Stimulated activated CD8-positive, alpha-beta memory T cell treated with anti-CD3 and anti-CD28 coated beads, Interleukin-15, amount 100 ng/mL, for 4 hours (primary cell): Measurements from ENCODE around the gene TMEM144.
"Not testable (repeated sequence)": the region's sequence is repeated elsewhere in the genome, so short reads cannot be mapped to it uniquely, and the experiment has no call there.

Source experiments
- DNase-seq, 2 donors: peaks; one replicate each; pipeline ENCODE4 v3.0.0-alpha.2; 2020; ENCODE audit warnings: low read depth in 2 of 2

TMEM144 gene

GRCh38 chr4:158190718-158191117 is 19.6 kb upstream of the TMEM144 start:
- no peak for DNase-seq

- no peak for DNase-seq
Observed at GRCh38 chr4:158192439-158193158, 17.7 kb upstream of the TMEM144 start.

GRCh38 chr4:158193171-158193749 is 17.0 kb upstream of the TMEM144 start:
- DNase-seq = no peak

- DNase-seq = no peak
Observed at GRCh38 chr4:158195297-158195696, 15.0 kb upstream of the TMEM144 start.

- no peak for DNase-seq
Observed at GRCh38 chr4:158197194-158197776, 13.0 kb upstream of the TMEM144 start.

GRCh38 chr4:158200214-158200613 is 10.1 kb upstream of the TMEM144 start:
- no peak for DNase-seq

- no peak for DNase-seq
Observed at GRCh38 chr4:158201322-158201721, 9.0 kb upstream of the TMEM144 start.

- no peak for DNase-seq
Observed at GRCh38 chr4:158201876-158202275, 8.4 kb upstream of the TMEM144 start.

- no peak for DNase-seq
Observed at GRCh38 chr4:158202481-158202880, 7.8 kb upstream of the TMEM144 start.

GRCh38 chr4:158203436-158203835 is 6.8 kb upstream of the TMEM144 start:
- DNase-seq = no peak

- no peak for DNase-seq
Observed at GRCh38 chr4:158203929-158204328, 6.4 kb upstream of the TMEM144 start.

- no peak for DNase-seq
Observed at GRCh38 chr4:158208963-158209640, 1.2 kb upstream of the TMEM144 start.

- no peak for DNase-seq
Observed at GRCh38 chr4:158211222-158211621, 936 bp downstream of the TMEM144 start.

- DNase-seq = no peak
Observed at GRCh38 chr4:158213466-158213865, 3.2 kb downstream of the TMEM144 start.

GRCh38 chr4:158214856-158215255 is 4.6 kb downstream of the TMEM144 start:
- no peak for DNase-seq

GRCh38 chr4:158217763-158218162 is 7.5 kb downstream of the TMEM144 start:
- no peak for DNase-seq

GRCh38 chr4:158219623-158220022 is 9.3 kb downstream of the TMEM144 start:
- DNase-seq = no peak

- not testable (repeated sequence) for DNase-seq
Observed at GRCh38 chr4:158224318-158224717, 14.0 kb downstream of the TMEM144 start.

- DNase-seq = not testable (repeated sequence)
Observed at GRCh38 chr4:158224999-158225398, 14.7 kb downstream of the TMEM144 start.

- not testable (repeated sequence) for DNase-seq
Observed at GRCh38 chr4:158227880-158228279, 17.6 kb downstream of the TMEM144 start.

GRCh38 chr4:158228399-158228798 is 18.1 kb downstream of the TMEM144 start:
- not testable (repeated sequence) for DNase-seq

GRCh38 chr4:158229768-158230167 is 19.5 kb downstream of the TMEM144 start:
- DNase-seq = no peak

GRCh38 chr4:158234671-158235070 is 24.4 kb downstream of the TMEM144 start:
- no peak for DNase-seq
